Activated T-cell treated with anti-CD3 and anti-CD28 coated beads, Interleukin-2, amount 50 U/mL, for 4 hours (primary cell): ENCODE measurements around the gene GNAI2. TPM values are rescaled to one million over a fixed set of nuclear protein-coding genes. Genes with fewer than 3 reads are reported as not detected.
"Not testable (repeated sequence)": the region's sequence is repeated elsewhere in the genome, so short reads cannot be mapped to it uniquely, and the experiment has no call there.

Source experiments
- ATAC-seq, 2 donors: fragments of 200-7000 bp; cut with Tn5 transposase; one replicate each; pipeline ENCODE4 v1.10.0; 2021
- DNase-seq: peaks from one replicate; pipeline ENCODE4 v3.0.0-alpha.2; 2020
- H3K27me3 Mint-ChIP-seq: one replicate; pipeline ENCODE4 v1.8.0; 2021; ENCODE audit warnings: low read depth, mixed read lengths
- H3K36me3 Mint-ChIP-seq: one replicate; pipeline ENCODE4 v1.8.0; 2022; ENCODE audit warnings: mixed read lengths; ENCODE audit not compliant: insufficient read depth
- H3K4me1 Mint-ChIP-seq: one replicate; pipeline ENCODE4 v1.8.0; 2021; ENCODE audit warnings: low read depth, mixed read lengths
- H3K4me3 Mint-ChIP-seq: one replicate; pipeline ENCODE4 v1.8.0; 2021; ENCODE audit warnings: mild to moderate bottlenecking, moderate library complexity, mixed read lengths
- H3K9me3 Mint-ChIP-seq: one replicate; pipeline ENCODE4 v1.8.0; 2021; ENCODE audit warnings: mixed read lengths
- total RNA-seq, 3 donors: library from RNA; stranded (reverse); gene quantifications; one replicate each; pipeline ENCODE4 v1.2.1, GENCODE V29; 2021

GNAI2 gene
- total RNA-seq, 3 donors from 2014 or later = 160 to 175 (median 172) TPM

DNA sequence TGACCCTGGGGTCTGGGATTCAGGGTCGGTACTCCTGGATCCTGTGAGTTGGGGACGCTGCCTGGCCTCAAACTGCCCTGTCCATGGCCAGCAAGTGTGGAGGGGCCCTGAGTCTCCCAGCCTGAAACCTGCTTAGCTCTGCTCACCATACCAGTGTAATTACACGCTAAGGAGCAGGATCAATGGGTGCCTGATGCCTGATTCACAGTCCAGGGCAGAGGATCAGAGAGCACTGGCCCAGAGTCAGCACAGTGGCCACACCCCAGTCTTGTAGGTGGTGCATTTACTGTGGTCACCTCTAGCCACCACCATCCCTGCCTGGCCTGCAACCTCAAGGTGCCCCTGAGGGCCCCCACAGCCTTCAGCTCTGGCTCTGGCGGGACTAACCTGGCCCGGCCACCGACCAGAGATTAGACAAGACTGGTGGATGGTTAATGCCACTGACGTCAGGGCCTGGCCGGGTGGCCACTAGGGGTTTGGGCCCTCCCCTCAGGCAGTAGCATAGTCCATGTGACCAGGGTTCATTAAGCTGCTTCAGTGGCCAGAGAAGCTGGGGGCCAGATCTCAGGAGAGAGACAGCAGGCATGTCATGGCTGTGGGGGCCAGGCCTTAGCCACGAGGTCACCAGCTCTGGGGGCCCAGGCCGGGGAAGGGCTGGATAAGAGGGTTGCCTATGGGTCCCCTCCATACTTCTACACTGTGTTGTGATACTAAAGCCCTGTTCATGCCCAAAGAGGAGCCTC, 34.3 kb upstream of the GNAI2 start:
- no peak for DNase-seq
- Mint-ChIP-seq H3K4me1 (no peaks in the 10 kb centered on the region), H3K27me3 (peaks cover 49% of the 10 kb centered on the region), H3K36me3 (no peaks in the 10 kb centered on the region), H3K9me3 (no peaks in the 10 kb centered on the region), H3K4me3 (no peak overlapping the region)
- no peak for ATAC-seq

DNA sequence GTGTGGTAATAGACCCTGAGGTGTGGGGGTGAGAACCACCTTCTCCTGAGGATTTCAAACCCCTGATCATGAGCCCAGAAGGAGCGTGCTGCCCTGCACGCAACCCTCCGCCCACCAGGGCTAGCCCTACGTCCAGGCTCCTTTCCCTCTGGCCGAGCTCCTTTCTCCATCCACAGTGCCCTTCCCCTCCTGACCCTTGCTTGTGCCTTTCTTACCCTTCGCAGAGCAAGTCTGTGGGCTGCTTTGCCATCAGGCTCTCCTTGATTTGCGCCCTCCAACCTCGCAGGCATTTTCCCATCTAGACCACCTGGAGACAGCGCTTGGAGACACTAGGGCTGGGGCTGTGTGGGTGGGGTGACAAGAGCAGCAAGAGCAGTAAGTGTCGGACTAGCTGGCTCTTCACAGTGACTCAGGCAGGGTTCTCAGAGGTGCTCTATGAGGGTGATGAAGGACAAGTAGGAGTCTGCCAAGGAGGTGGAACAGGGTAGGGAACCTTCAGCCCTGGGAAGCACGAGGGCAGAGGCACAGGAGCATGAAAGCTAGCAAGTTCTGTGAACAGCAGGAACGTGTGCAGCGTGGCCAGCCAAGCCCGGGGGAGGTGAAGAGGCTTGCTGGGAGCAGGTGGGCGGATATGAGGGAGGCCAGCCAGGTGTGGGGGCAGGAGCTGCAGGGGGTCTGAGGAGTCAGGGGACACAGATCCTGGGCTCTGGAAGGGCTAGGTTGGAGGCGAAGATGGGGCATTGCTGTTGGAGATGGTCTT, 33.5 kb upstream of the GNAI2 start:
- no peaks in the 10 kb centered on the region for H3K36me3 Mint-ChIP-seq
- H3K27me3 Mint-ChIP-seq = peaks cover 53% of the 10 kb centered on the region
- no peaks in the 10 kb centered on the region for H3K9me3 Mint-ChIP-seq
- DNase-seq = no peak
- H3K4me1 Mint-ChIP-seq = no peaks in the 10 kb centered on the region
- no peak overlapping the region for H3K4me3 Mint-ChIP-seq
- ATAC-seq = no peak

DNA sequence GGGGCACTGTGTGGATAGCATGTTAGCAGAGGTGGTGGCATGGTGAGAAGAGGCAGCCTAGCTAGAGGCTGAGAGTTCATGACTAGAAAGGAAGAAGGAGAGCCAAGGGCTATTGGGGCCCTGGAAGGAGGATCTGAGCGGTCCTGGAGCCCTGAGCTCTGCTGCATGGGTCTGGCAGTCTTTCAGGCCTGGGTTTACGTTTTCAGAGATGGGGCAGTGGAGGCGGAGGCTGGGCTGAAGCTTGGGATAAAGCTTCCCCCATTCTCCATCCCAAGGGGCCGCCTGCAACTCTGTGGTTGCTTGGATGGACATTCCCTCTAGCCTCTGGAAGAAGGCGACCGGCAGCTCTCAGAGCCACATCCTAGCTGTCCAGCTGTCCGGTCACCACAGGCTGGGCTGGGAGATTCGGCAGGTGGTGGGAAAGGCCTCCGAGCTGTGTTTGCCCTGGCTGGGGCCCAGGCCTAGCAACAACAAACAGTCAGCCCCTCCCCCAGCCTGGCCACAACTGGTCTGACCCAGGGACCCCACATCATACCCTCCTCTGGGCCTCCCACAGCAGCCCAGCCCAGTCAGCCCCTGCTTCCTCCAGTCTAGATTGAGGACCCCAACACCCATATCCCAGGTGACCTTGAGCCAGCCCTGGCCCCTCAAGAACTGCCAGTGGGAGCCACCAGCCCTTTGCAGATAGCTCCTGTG, 32.7 kb upstream of the GNAI2 start:
- Mint-ChIP-seq H3K9me3 (no peaks in the 10 kb centered on the region), H3K36me3 (no peaks in the 10 kb centered on the region), H3K4me3 (no peak overlapping the region), H3K27me3 (peaks cover 53% of the 10 kb centered on the region), H3K4me1 (no peaks in the 10 kb centered on the region)
- DNase-seq (no peak), ATAC-seq (no peak)

DNA sequence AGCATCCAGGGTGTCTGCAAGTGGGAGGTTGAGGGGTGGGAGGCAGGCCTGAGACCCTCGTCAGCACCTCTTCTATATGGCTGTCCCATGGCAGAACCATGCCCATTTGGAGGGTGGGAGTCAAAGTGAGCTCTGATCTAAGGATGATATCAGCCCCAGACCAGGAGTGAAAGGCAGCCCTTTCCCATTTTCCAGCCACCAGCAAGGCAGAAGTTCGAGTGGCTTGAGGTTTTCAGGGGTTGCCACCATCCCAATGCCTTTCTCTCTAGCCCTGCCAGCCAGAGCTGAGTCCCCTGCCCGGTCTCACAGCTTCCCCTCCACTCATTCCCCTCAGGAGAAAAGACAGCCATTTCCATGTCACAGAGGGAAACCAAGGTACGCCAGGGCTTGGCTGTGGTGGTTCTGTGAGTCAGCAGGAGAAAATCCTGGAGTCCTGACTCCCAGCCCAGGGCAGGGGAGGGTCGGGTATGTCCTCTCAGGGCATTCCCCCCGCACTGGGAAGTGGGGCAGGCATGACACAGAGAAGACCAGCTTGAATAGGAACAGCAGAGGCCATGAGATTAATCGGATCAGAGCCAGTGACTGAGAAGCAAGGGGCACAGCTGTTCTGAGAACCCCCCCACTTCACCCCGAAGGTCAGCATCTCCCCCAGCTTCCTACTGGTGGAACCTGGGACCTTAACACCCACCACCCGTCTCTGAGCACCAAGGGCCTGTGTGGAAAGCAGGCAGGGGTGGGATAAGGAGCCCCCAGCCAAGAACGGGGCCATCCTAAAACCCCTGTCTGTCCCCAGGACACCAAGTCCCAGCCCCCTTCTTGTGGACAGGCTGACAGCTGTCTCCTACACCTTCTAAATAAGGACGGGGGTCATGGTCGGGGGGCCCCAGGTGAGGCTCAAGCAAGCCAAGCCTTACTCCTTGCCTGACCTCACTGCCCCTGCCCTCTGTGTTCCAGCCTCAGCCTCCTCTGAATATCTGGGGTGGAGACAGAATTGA, 31.9 kb upstream of the GNAI2 start:
- Mint-ChIP-seq H3K9me3 (no peaks in the 10 kb centered on the region), H3K4me3 (no peak overlapping the region), H3K36me3 (no peaks in the 10 kb centered on the region), H3K4me1 (no peaks in the 10 kb centered on the region), H3K27me3 (peaks cover 52% of the 10 kb centered on the region)
- DNase-seq (no peak), ATAC-seq (no peak)

DNA sequence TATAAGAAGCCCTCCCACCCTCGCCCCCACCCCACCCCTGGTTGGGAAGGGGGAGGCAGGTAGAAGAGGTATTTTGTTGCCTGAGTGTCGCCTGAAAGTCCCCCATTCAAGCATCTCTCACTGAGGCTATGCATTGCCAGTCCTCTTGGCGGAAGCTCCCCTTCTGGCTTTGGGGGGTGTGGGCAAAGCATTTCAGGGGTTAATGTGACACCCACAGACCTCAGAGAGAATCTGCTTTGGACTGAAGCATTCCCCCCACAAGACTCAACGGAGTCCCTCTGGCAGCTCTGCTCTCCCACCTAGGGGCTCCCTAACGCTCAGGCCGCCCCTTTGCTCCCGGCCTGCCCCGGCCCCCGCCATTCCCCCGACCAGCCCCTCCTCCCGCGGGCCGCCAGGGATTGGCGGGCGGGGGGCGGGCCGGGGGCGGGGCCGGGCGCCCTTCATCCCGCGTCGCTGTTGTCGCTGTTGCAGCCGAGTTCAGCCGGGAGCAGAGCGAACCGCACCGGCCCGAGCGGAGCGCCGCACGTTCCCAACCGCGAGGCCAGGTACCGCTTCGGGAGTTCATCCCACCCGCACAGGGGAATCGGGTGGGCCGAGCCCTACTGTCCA, 31.1 kb upstream of the GNAI2 start, which contains the start of gene SLC38A3:
SLC38A3 (plus strand) TSS at position 468 of the 609 bp plus-strand sequence. CDS start 8,929 bp downstream, outside the sequence.
- Mint-ChIP-seq H3K4me1 (no peaks in the 10 kb centered on the region), H3K9me3 (no peaks in the 10 kb centered on the region), H3K27me3 (peaks cover 50% of the 10 kb centered on the region), H3K36me3 (no peaks in the 10 kb centered on the region), H3K4me3 (no peak within 1 kb of the TSS)
- DNase-seq (no peak), ATAC-seq (peak; percentile 66 to 67)

DNA sequence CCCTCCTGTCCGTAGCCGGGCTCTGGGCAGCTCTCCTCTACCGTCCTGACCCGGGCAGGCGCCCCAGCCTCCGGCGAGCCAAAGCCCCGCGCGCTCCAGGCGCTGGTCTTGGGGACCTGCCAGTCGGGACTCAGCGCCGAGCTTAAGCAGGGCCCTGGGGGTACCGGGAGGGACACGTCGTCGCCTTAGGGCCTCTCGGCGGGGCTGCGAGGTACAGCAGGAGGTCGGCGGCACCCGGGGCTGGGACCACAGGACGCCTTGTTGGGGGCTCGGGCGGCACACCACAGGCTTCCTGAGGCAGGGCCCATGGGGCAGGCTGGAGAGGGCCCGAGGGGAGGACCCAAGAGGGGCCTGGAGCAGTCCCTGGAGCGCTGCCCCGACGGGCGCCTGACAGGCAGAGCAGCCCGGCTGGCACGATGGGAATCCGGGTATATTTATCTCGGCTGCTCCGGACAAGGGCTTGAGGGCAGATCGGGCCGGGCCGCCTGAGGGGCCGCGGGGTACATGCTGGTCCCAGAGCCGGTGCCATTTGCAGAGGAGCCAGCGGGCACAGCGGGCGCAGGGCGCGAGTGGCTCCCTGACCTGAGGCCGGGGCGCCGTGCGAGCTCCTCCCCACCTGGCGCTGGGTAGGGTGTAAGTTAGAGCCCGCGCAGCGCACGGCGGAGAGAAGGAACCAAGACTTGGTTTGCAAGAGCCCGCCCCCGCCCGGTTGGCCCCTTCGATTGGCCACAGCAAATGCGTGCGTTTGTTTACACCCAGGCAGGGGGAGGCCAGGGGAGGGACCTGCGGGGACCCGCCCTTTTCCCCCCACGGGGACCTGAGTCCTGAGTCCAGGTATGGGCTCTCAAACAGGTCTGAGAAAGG, 30.4 kb upstream of the GNAI2 start:
- peak; percentile 64 to 66 for ATAC-seq
- Mint-ChIP-seq H3K9me3 (no peaks in the 10 kb centered on the region), H3K4me1 (no peaks in the 10 kb centered on the region), H3K4me3 (no peak overlapping the region), H3K36me3 (no peaks in the 10 kb centered on the region), H3K27me3 (peaks cover 49% of the 10 kb centered on the region)
- no peak for DNase-seq

DNA sequence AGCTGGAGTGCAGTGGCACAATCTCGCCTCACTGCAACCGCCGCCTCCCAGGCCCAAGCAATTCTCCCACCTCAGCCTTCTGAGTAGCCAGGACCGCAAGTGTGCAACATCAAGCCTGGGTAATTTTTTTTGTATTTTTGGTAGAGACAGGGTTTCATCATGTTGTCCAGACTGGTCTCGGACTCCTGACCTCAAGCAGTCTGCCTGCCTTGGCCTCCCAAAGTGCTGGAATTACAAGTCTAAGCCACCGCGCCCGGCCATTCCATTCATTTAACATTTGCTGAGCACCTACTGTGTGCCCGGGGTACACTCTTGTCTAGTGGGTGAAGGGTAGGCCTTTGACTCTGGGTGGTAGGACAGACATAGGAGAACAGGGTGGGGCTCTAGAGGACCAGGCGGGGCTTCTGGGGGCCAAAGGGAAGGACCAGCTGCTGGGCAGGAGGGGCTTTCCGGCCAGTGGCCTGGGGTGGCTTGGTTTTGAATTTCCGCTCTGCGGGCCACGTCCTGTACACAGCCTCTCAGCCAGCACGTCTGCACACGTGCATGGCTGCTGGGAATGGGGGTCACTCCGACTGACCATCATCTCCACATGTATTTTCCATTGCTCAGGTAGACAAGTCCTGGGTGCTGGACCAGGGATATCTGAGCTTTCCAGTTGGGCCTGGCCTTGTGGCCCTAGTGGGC, 28.5 kb upstream of the GNAI2 start:
- Mint-ChIP-seq H3K4me1 (no peaks in the 10 kb centered on the region), H3K9me3 (no peaks in the 10 kb centered on the region), H3K4me3 (no peak overlapping the region), H3K27me3 (peaks cover 33% of the 10 kb centered on the region), H3K36me3 (no peaks in the 10 kb centered on the region)
- no peak for DNase-seq
- ATAC-seq = no peak

DNA sequence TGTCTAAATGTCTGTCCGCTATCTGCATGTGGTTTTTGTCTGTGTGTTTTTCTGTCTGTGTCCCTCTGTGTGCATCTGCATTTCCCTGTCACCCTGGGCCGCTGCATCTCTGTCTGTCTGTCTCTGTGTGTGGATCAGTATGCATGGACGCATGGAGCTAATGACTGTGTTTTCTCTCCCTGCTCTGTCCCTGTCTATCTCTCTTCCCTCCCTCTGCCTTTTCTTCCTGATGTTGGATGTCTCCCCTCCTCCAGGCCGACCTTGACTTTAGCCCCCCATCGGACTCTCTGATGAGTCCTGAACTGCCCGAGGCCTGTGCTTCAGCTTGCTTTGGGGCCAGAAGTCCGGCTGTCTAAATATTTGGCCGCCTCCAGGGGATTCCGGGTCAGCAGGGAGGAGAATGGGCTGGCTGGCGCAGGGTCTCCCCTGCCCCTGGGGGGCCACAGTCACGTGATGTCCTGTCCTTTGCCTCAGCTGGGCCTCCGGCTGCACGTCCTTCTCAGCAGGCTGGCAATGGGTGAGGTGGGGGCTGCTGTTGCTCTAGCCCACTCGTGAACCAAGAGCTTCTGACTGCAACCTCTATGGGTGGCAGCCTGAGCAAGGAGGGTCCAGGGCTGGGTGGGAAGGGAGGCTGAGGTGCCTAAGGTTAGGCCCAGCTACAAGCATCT, 27.2 kb upstream of the GNAI2 start:
- no peak for DNase-seq
- H3K36me3 Mint-ChIP-seq = no peaks in the 10 kb centered on the region
- peaks cover 20% of the 10 kb centered on the region for H3K27me3 Mint-ChIP-seq
- H3K4me1 Mint-ChIP-seq = no peaks in the 10 kb centered on the region
- no peaks in the 10 kb centered on the region for H3K9me3 Mint-ChIP-seq
- no peak overlapping the region for H3K4me3 Mint-ChIP-seq
- no peak for ATAC-seq

DNA sequence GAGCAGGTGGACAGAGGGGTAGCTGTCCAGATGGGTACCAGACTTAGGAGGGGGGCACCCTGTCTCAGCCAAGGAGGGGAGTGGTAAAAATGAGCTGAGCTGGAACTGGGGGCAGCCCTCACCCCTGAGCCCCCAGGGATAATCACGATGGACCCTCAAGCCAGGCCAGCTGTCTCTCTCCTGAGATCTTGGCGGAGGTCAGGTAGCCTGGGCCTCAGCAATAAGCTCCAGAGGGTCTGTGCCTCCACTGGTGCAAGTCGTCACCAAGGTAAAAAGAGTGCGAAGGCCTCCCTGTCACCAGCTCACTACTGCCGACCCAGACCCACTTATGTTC, 25.9 kb upstream of the GNAI2 start:
- Mint-ChIP-seq H3K36me3 (no peaks in the 10 kb centered on the region), H3K27me3 (peaks cover 14% of the 10 kb centered on the region), H3K4me3 (no peak overlapping the region), H3K9me3 (no peaks in the 10 kb centered on the region), H3K4me1 (no peaks in the 10 kb centered on the region)
- DNase-seq (no peak), ATAC-seq (no peak)

DNA sequence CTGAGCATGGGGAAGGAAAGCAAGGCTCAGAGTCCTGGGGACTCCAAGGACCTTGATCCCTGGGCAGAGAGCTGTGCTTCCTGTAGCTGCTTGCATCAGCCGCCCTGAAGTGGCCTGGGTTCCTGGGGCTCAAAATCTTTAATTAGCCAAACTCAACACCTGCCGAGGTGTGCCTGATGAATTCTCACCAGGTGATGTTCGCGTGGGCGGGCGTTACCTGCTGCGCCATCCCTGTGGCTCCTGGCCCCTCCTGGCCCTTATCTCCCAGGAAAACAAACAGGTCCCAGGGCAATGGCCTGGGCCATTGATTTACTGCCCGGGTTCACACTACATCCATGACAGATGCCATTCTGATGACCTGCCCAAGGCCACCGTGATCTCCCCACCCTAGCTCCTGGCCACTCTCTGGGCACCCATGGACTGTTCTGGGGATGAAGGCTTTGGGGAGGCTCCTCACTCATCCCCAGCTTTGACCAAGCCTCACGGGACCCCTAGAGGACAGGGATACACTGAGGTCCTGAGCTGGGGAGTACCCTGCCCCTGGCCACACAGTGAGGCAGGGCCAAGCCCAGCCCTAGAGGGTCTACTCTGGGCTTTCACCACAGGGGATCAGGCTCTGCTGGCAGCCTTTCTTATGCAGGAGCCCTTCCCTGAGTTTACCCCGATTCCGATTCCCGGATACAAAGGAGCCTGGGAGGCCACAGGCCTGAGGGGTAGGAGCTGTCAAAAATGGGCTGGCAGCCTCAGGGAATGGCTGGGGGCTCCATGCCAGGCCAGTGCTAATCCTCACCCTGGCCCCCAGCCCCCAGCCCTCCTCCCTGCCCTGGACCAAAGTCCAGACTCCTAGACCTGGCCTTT, 25.3 kb upstream of the GNAI2 start:
- H3K4me1 Mint-ChIP-seq = no peaks in the 10 kb centered on the region
- peaks cover 11% of the 10 kb centered on the region for H3K27me3 Mint-ChIP-seq
- H3K4me3 Mint-ChIP-seq = no peak overlapping the region
- ATAC-seq (no peak), DNase-seq (no peak)
- no peaks in the 10 kb centered on the region for H3K9me3 Mint-ChIP-seq
- H3K36me3 Mint-ChIP-seq = no peaks in the 10 kb centered on the region

DNA sequence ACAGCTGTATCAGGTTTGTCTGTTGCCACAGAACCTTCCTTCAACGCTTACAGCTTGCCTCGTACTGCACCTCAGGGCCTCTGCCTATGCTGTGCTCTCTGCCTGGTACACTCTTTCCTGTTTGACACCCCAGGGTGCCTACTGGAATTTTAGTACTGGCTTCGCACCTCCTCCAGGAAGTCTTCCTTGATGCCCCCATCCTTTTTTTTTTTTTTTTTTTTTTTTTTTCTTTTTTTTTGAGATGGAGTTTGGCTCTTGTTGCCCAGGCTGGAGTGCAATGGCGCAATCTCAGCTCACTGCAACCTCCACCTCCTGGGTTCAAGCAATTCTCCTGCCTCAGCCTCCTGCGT, 24.7 kb upstream of the GNAI2 start:
- ATAC-seq, DNase-seq, H3K4me1 Mint-ChIP-seq, H3K27me3 Mint-ChIP-seq, H3K36me3 Mint-ChIP-seq, H3K9me3 Mint-ChIP-seq, H3K4me3 Mint-ChIP-seq: not testable (repeated sequence)
